HEK293 (cell line): ENCODE results near the gene BTBD7.

Source experiments
- CTCF ChIA-PET: fragments of 350-600 bp; formaldehyde crosslinking; extraction: SDS; loops from one replicate; lab custom pipeline; 2021; ENCODE audit warnings: antibody characterized with exemption; lab: Yijun Ruan, JAX
- POLR2A ChIA-PET: fragments of 300-600 bp; formaldehyde crosslinking; extraction: SDS; loops from one replicate; lab custom pipeline; 2020; ENCODE audit warnings: antibody characterized with exemption, inconsistent platforms; lab: Yijun Ruan, JAX
- H3K27ac ChIP-seq: fragments of 200-500 bp; sonication (Bioruptor generic); 2 replicates; pipeline ENCODE4 v1.5.1; 2014; ENCODE audit warnings: low read depth, low read length, control low read depth, inconsistent platforms; ENCODE audit errors: extremely low read depth
- H3K36me3 ChIP-seq, 2 experiments: fragments of 200-500 bp in 1 of 2; sonication (Bioruptor generic) in 1 of 2; 1 replicate in 1 of 2; 2 replicates in 1 of 2; pipeline ENCODE4 v1.5.1; 2014 to 2017; ENCODE audit warnings: inconsistent platforms in 2 of 2, low read length in 2 of 2; ENCODE audit not compliant: control insufficient read depth in 2 of 2, insufficient read depth in 1 of 2
- H3K4me1 ChIP-seq: fragments of 200-500 bp; sonication (Bioruptor generic); 2 replicates; pipeline ENCODE4 v1.5.1; 2014; ENCODE audit warnings: mild to moderate bottlenecking, low read length, inconsistent platforms; ENCODE audit not compliant: control insufficient read depth, insufficient read depth
- H3K4me3 ChIP-seq: 2 replicates; pipeline ENCODE4 v1.5.1; 2011; ENCODE audit warnings: low read depth, mild to moderate bottlenecking, control low read depth, low read length, moderate library complexity
- H3K9me3 ChIP-seq: fragments of 200-500 bp; sonication (Bioruptor generic); 2 replicates; pipeline ENCODE4 v1.5.1; 2014; ENCODE audit warnings: low read depth, low read length, inconsistent platforms; ENCODE audit not compliant: control insufficient read depth, insufficient read depth
- FEZF1 ChIP-seq: fragments of 450-650 bp; formaldehyde crosslinking; IDR thresholded peaks from 2 replicates; pipeline ENCODE4 v1.5.1; 2016; ENCODE audit warnings: missing biosample characterization, missing genetic modification characterization
- PRDM1 ChIP-seq: fragments of 450-650 bp; formaldehyde crosslinking; IDR thresholded peaks from 2 replicates; pipeline ENCODE4; 2016; ENCODE audit warnings: missing biosample characterization, missing genetic modification characterization
- PRDM6 ChIP-seq: fragments of 450-650 bp; formaldehyde crosslinking; IDR thresholded peaks from 2 replicates; pipeline ENCODE4 v1.5.1; 2017; ENCODE audit warnings: missing biosample characterization, missing genetic modification characterization
- SCRT1 ChIP-seq: fragments of 450-650 bp; formaldehyde crosslinking; IDR thresholded peaks from 2 replicates; pipeline ENCODE4 v1.5.1; 2016; ENCODE audit warnings: missing biosample characterization, missing genetic modification characterization, borderline replicate concordance
- TRIM28 ChIP-seq: IDR thresholded peaks from 2 replicates; pipeline ENCODE4 v1.6.1; 2011; ENCODE audit warnings: low read length, control low read depth, borderline replicate concordance
- YY2 ChIP-seq: fragments of 450-650 bp; formaldehyde crosslinking; IDR thresholded peaks from 2 replicates; pipeline ENCODE4 v1.5.1; 2016; ENCODE audit warnings: missing biosample characterization, missing genetic modification characterization
- ZBTB6 ChIP-seq: fragments of 450-650 bp; formaldehyde crosslinking; IDR thresholded peaks from 2 replicates; pipeline ENCODE4 v1.5.1; 2017; ENCODE audit warnings: missing biosample characterization, missing genetic modification characterization
- ZFHX2 ChIP-seq: fragments of 450-650 bp; formaldehyde crosslinking; conservative IDR thresholded peaks from 2 replicates; pipeline ENCODE4 v1.5.1; 2016; ENCODE audit warnings: missing biosample characterization, missing genetic modification characterization
- ZFP41 ChIP-seq: fragments of 450-650 bp; formaldehyde crosslinking; IDR thresholded peaks from 2 replicates; pipeline ENCODE4 v1.5.1; 2016; ENCODE audit warnings: missing biosample characterization, missing genetic modification characterization, borderline replicate concordance
- ZIC2 ChIP-seq: fragments of 450-650 bp; formaldehyde crosslinking; IDR thresholded peaks from 2 replicates; pipeline ENCODE4 v1.5.1; 2016; ENCODE audit warnings: missing biosample characterization, missing genetic modification characterization
- ZNF202 ChIP-seq: fragments of 450-650 bp; formaldehyde crosslinking; IDR thresholded peaks from 2 replicates; pipeline ENCODE4 v1.5.1; 2016; ENCODE audit warnings: missing biosample characterization, missing genetic modification characterization, borderline replicate concordance
- ZNF221 ChIP-seq: fragments of 450-650 bp; formaldehyde crosslinking; IDR thresholded peaks from 2 replicates; pipeline ENCODE4 v1.5.1; 2017; ENCODE audit warnings: missing biosample characterization, missing genetic modification characterization, borderline replicate concordance
- ZNF555 ChIP-seq: fragments of 450-650 bp; formaldehyde crosslinking; conservative IDR thresholded peaks from 2 replicates; pipeline ENCODE4 v1.5.1; 2017; ENCODE audit warnings: missing biosample characterization, mild to moderate bottlenecking, missing genetic modification characterization, inconsistent platforms
- ZNF654 ChIP-seq: fragments of 450-650 bp; formaldehyde crosslinking; IDR thresholded peaks from 2 replicates; pipeline ENCODE4 v1.5.1; 2016; ENCODE audit warnings: low read depth, missing biosample characterization, missing genetic modification characterization

Gene BTBD7

DNA sequence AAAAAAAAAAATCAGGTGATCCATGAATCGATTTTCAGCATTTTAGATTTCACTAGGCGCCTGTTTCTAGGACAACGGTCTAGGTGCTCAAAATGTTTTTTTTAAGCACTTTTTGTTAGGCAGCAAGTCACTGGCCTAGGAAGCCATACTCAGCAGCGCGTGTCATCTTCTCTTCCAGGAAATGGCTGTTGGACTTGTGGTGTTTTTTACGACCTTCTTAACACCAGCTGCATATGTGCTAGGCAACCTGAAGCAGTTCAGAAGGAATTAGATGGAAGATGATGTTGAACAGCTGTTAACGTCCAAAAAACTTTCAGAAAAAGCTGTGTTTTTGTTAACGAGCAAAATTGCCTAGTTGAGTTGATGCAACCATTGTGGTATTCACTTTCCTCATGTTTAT lies 15.0 kb upstream of the BTBD7 start:
- ChIA-PET CTCF (no interaction called here), POLR2A (no interaction called here)
- H3K36me3 ChIP-seq: no peaks in the 10 kb centered on the region
- H3K4me1 ChIP-seq: peaks cover 3% of the 10 kb centered on the region; the same call in 1 of the 2 replicates
- 0 out of 2 replicates have a peak, but pooled peaks have one; percentile 4 for TF ChIP-seq PRDM6 (tag by site-specific recombination)
- TF ChIP-seq YY2 (tag by site-specific recombination): no peak
- no peak for TF ChIP-seq ZNF654 (tag by site-specific recombination)
- no peak for TF ChIP-seq TRIM28
- TF ChIP-seq ZBTB6 (tag by site-specific recombination): no peak
- no peak for TF ChIP-seq ZNF555 (tag by site-specific recombination)
- no peak for TF ChIP-seq ZNF221 (tag by site-specific recombination)
- H3K9me3 ChIP-seq: no peaks in the 10 kb centered on the region
- no peak overlapping the region for H3K4me3 ChIP-seq
- H3K27ac ChIP-seq: no peak overlapping the region

DNA sequence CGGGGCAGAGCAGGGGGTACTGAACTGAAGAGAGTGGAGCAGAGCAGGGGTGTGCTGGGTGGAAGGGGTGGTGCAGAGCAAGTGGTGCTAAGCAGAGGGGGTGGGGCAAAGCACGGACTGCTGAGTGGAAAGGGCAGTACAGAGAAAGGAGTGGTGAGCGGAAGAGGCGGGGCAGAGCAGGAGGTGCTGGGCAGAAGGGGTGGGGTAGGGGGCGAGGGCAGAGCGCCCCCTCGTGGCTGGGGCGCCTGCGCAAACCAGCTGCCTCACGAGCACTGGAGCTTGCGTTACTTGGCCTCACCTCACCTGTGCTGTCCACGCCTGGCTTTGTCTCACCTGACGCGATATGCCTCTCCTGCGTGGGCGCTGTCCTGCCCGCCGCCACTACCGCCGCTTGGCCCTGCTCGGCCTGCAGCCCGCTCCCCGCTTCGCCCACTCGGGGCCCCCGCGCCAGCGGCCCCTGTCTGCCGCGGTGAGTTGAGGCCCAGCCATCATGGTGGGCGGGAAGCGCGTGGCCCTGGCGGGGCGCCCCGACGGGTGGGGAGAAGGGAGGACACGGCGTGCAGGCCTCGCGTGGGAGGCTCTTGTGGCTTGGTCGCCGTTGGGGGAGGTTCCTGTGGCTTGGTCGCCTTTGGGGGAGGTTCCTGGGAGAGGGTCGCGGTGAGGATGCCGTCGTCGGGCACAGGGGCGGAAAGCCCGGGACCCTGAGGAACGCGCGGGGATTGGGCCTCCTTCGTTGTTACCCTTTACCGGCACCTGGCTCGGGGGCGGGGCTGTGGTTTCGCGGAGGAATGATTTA lies 14.3 kb upstream of the BTBD7 start, which contains the start of gene COX8C:
TSS of gene COX8C (plus strand) at position 257 of the 796 bp plus-strand sequence. CDS start at position 344, 87 bp downstream.
- Histone ChIP-seq H3K9me3 (no peaks in the 10 kb centered on the region), H3K4me3 (no peak within 1 kb of the TSS)
- peak; percentile 76; the same call in 1 of the 2 replicates for TF ChIP-seq ZNF202 (tag by site-specific recombination)
- no peak for TF ChIP-seq ZIC2 (tag by site-specific recombination)
- TF ChIP-seq, all 188 proteins: peak for 1
- peaks cover 3% of the 10 kb centered on the region; the same call in 1 of the 2 replicates for H3K4me1 ChIP-seq
- ChIA-PET POLR2A (interaction anchor here (0.6 kb wide), 1 partner anchor 1484 kb away, joined by 5 read pairs; no protein-coding TSS in a partner anchor), CTCF (no interaction called here)
- H3K36me3 ChIP-seq: no peaks in the 10 kb centered on the region
- H3K27ac ChIP-seq: no peak within 1 kb of the TSS

DNA sequence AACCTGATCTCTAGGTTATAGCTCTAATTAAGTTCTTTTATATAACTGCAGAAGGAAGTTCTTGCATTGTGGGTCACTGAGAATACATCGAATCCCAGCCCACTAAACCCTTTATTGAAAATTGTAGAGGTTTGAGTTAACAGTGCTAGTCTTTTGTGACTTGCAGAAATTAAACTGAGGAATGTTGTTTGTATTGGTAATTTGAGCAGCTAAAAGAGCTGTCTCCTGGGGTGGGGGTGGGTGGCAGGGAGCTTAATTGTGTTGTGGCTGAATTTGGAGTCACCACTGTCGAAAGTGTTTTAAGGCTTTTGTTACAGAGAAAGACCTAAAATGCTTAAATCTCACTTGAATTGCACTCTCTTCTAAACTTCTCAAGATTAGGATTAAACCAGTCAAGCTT lies 11.0 kb upstream of the BTBD7 start:
- TF ChIP-seq PRDM1 (0 out of 2 replicates have a peak, but pooled peaks have one; percentile 14), ZFHX2 (tag by site-specific recombination) (peak; percentile 61; the same call in 1 of the 2 replicates), PRDM6 (tag by site-specific recombination) (peak; percentile 74), SCRT1 (tag by site-specific recombination) (no peak), ZFP41 (tag by site-specific recombination) (no peak), FEZF1 (tag by site-specific recombination) (peak; percentile 49; the same call in 1 of the 2 replicates)
- ChIA-PET POLR2A (no interaction called here), CTCF (interaction anchor here (0.7 kb wide), 1 partner anchor 231 kb away, joined by 3 read pairs; no protein-coding TSS in a partner anchor)
- no peak overlapping the region for H3K4me3 ChIP-seq
- no peaks in the 10 kb centered on the region for H3K9me3 ChIP-seq
- no peak overlapping the region for H3K27ac ChIP-seq
- no peaks in the 10 kb centered on the region for H3K36me3 ChIP-seq
- H3K4me1 ChIP-seq: peaks cover 3% of the 10 kb centered on the region; the same call in 1 of the 2 replicates
